Fibroblast of lung (primary cell): ENCODE data around the gene CMIP. TPM values are rescaled to one million over a fixed set of nuclear protein-coding genes. Genes with fewer than 3 reads are reported as not detected.

ENCODE experiments used
- DNase-seq, 2 donors: peaks; one replicate each; pipeline versions ENCODE4 v3.0.0 to v3.0.0-alpha.2; 2010; ENCODE audit warnings: low read depth in 2 of 2
- H2AFZ ChIP-seq: 2 replicates; pipeline ENCODE4 v1.5.1; 2012; ENCODE audit warnings: low read length, control low read depth, inconsistent platforms
- H3K27ac ChIP-seq: 2 replicates; pipeline ENCODE4 v1.5.1; 2011; ENCODE audit warnings: low read length, control low read depth; ENCODE audit not compliant: insufficient read depth
- H3K27me3 ChIP-seq: 2 replicates; pipeline ENCODE4 v1.5.1; 2011; ENCODE audit warnings: mild to moderate bottlenecking, low read length; ENCODE audit not compliant: control insufficient read depth, insufficient read depth
- H3K36me3 ChIP-seq: 2 replicates; pipeline ENCODE4 v1.5.1; 2011; ENCODE audit warnings: low read length; ENCODE audit not compliant: control insufficient read depth, insufficient read depth
- H3K4me1 ChIP-seq: 2 replicates; pipeline ENCODE4 v1.5.1; 2011; ENCODE audit warnings: low read length; ENCODE audit not compliant: control insufficient read depth, insufficient read depth; ENCODE audit errors: extremely low read depth
- H3K4me2 ChIP-seq: 2 replicates; pipeline ENCODE4 v1.5.1; 2011; ENCODE audit warnings: low read length, control low read depth; ENCODE audit not compliant: insufficient read depth; ENCODE audit errors: extremely low read depth
- H3K4me3 ChIP-seq, 4 experiments: fragments of 200-600 bp in 1 of 4; sonication (generic) in 1 of 4; replicated peaks in 1 of 4; 2 replicates each; pipeline ENCODE4 v1.5.1; 2011 to 2016; ENCODE audit warnings: low read length in 4 of 4, low read depth in 3 of 4, mild to moderate bottlenecking in 3 of 4, control low read depth in 2 of 4, inconsistent platforms in 1 of 4, mixed read lengths in 1 of 4; ENCODE audit not compliant: insufficient read depth in 1 of 4; ENCODE audit errors: control extremely low read depth in 1 of 4
- H3K79me2 ChIP-seq: 2 replicates; pipeline ENCODE4 v1.5.1; 2012; ENCODE audit warnings: mild to moderate bottlenecking, low read length, inconsistent platforms; ENCODE audit not compliant: control insufficient read depth, insufficient read depth
- H3K9ac ChIP-seq: 2 replicates; pipeline ENCODE4 v1.5.1; 2011; ENCODE audit warnings: mild to moderate bottlenecking, low read length, control low read depth; ENCODE audit not compliant: insufficient read depth
- H3K9me3 ChIP-seq: 2 replicates; pipeline ENCODE4 v1.5.1; 2012; ENCODE audit warnings: low read depth, low read length; ENCODE audit not compliant: control insufficient read depth, insufficient read depth
- H4K20me1 ChIP-seq: 2 replicates; pipeline ENCODE4 v1.5.1; 2011; ENCODE audit warnings: low read length; ENCODE audit not compliant: control insufficient read depth, insufficient read depth; ENCODE audit errors: extremely low read depth
- CTCF ChIP-seq, 2 donors: IDR thresholded peaks in 1 of 2; conservative IDR thresholded peaks in 1 of 2; 1 replicate in 1 of 2; 2 replicates in 1 of 2; pipeline ENCODE4 v1.5.1; 2011 to 2012; ENCODE audit warnings: low read length in 2 of 2, control low read depth in 1 of 2, inconsistent platforms in 1 of 2, low read depth in 1 of 2, mild to moderate bottlenecking in 1 of 2
- EZH2 ChIP-seq: IDR thresholded peaks from 2 replicates; pipeline ENCODE4 v1.5.1; 2012; ENCODE audit warnings: low read length, control low read depth, mild to moderate bottlenecking; ENCODE audit errors: missing control alignments
- polyA plus RNA-seq, 2 donors: library from polyadenylated mRNA; depleted of rRNA in 1 of 2; stranded (reverse) in 1 of 2; unstranded in 1 of 2; fragments of >200 nt; gene quantifications; 2 replicates each; pipeline ENCODE4 v1.2.1, GENCODE V29; 2011 to 2012; ENCODE audit warnings: missing spikeins in 1 of 2
- total RNA-seq: library from RNA; depleted of rRNA; stranded (reverse); fragments of >200 nt; gene quantifications from 2 replicates; pipeline ENCODE4 v1.2.1, GENCODE V29; 2014

The CMIP gene
- total and polyA plus RNA-seq, 2 donors (not counting 1 experiment from before 2014, with no cell fraction given): 1.9 to 5.1 TPM

GRCh38 chr16:81620029-81620428, 175.4 kb downstream of the CMIP start:
- Histone ChIP-seq H2AFZ (no peak overlapping the region), H3K4me2 (no peak overlapping the region), H3K27ac (no peak overlapping the region), H3K27me3 (no peaks in the 10 kb centered on the region), H3K36me3 (no peaks in the 10 kb centered on the region), H3K4me1 (peaks cover 4% of the 10 kb centered on the region), H3K9me3 (no peaks in the 10 kb centered on the region), H4K20me1 (no peaks in the 10 kb centered on the region), H3K4me3 (no peak overlapping the region), H3K79me2 (no peaks in the 10 kb centered on the region), H3K9ac (no peak overlapping the region)
- no peak for DNase-seq
- TF ChIP-seq EZH2: no peak
- TF ChIP-seq CTCF (conservative IDR thresholded peaks at IDR 0.05 in 1 of 2, IDR thresholded peaks at IDR 0.05 in 1 of 2; ENCODE audit: low read depth in 1 of 2, low read length in 2 of 2): no peak

- no peak overlapping the region for H2AFZ ChIP-seq
- TF ChIP-seq CTCF (conservative IDR thresholded peaks at IDR 0.05 in 1 of 2, IDR thresholded peaks at IDR 0.05 in 1 of 2; ENCODE audit: low read depth in 1 of 2, low read length in 2 of 2) (no peak), EZH2 (no peak)
- H3K9ac ChIP-seq: no peak overlapping the region
- no peaks in the 10 kb centered on the region for H4K20me1 ChIP-seq
- H3K79me2 ChIP-seq: no peaks in the 10 kb centered on the region
- H3K9me3 ChIP-seq: no peaks in the 10 kb centered on the region
- no peaks in the 10 kb centered on the region for H3K36me3 ChIP-seq
- no peak overlapping the region for H3K27ac ChIP-seq
- no peaks in the 10 kb centered on the region for H3K27me3 ChIP-seq
- H3K4me2 ChIP-seq: no peak overlapping the region
- no peak overlapping the region for H3K4me3 ChIP-seq
- H3K4me1 ChIP-seq: peaks cover 4% of the 10 kb centered on the region
- DNase-seq: no peak
Observed at GRCh38 chr16:81620796-81621195, 176.2 kb downstream of the CMIP start.

GRCh38 chr16:81621496-81621895, 176.9 kb downstream of the CMIP start:
- Histone ChIP-seq H3K9me3 (no peaks in the 10 kb centered on the region), H4K20me1 (no peaks in the 10 kb centered on the region), H3K79me2 (no peaks in the 10 kb centered on the region), H3K4me3 (no peak overlapping the region), H3K36me3 (no peaks in the 10 kb centered on the region), H3K27me3 (no peaks in the 10 kb centered on the region), H3K9ac (no peak overlapping the region), H3K4me1 (peaks cover 2% of the 10 kb centered on the region), H3K4me2 (no peak overlapping the region), H2AFZ (no peak overlapping the region), H3K27ac (no peak overlapping the region)
- no peak for DNase-seq
- TF ChIP-seq EZH2: no peak
- no peak for TF ChIP-seq CTCF (conservative IDR thresholded peaks at IDR 0.05 in 1 of 2, IDR thresholded peaks at IDR 0.05 in 1 of 2; ENCODE audit: low read depth in 1 of 2, low read length in 2 of 2)
